SK-N-SH treated with all-trans-retinoic acid at 6 μM for 48 hours (cell line): ENCODE data around the gene DIAPH3.

Source experiments
- ATAC-seq: fragments of 200-7000 bp; cut with Tn5 transposase; 3 replicates; pipeline ENCODE4 v1.9.1; 2020; ENCODE audit warnings: mild to moderate bottlenecking, moderate library complexity
- BACH2 ChIP-seq: fragments of 250-450 bp; sonication (Bioruptor Pico); IDR thresholded peaks from 2 replicates; pipeline ENCODE4 v1.9.0; 2021; ENCODE audit warnings: mild to moderate bottlenecking, borderline replicate concordance
- CREB5 ChIP-seq: fragments of 250-450 bp; sonication (Bioruptor Pico); IDR thresholded peaks from 2 replicates; pipeline ENCODE4 v1.5.1; 2020; ENCODE audit warnings: low read depth, mild to moderate bottlenecking, moderate library complexity
- CSDC2 ChIP-seq: fragments of 250-450 bp; sonication (Bioruptor Pico); IDR thresholded peaks from 2 replicates; pipeline ENCODE4 v1.5.0; 2020; ENCODE audit warnings: mild to moderate bottlenecking, moderate library complexity
- CSRNP3 ChIP-seq: fragments of 250-450 bp; sonication (Bioruptor Pico); IDR thresholded peaks from 2 replicates; pipeline ENCODE4 v1.5.1; 2021; ENCODE audit warnings: mild to moderate bottlenecking, moderate library complexity
- ESRRG ChIP-seq: fragments of 250-450 bp; sonication (Bioruptor Pico); IDR thresholded peaks from 2 replicates; pipeline ENCODE4 v1.6.1; 2021; ENCODE audit warnings: mild to moderate bottlenecking
- GLIS3 ChIP-seq: fragments of 250-450 bp; sonication (Bioruptor Pico); IDR thresholded peaks from 2 replicates; pipeline ENCODE4 v1.5.0; 2020; ENCODE audit warnings: mild to moderate bottlenecking, moderate library complexity
- ISL1 ChIP-seq: fragments of 250-450 bp; sonication (Bioruptor Pico); IDR thresholded peaks from 2 replicates; pipeline ENCODE4 v2.1.2; 2022; ENCODE audit warnings: mild to moderate bottlenecking, moderate library complexity
- OSR1 ChIP-seq: fragments of 250-450 bp; sonication (Bioruptor Pico); IDR thresholded peaks from 2 replicates; pipeline ENCODE4 v1.8.0; 2022; ENCODE audit warnings: moderate library complexity, mild to moderate bottlenecking, inconsistent platforms
- PATZ1 ChIP-seq: fragments of 250-450 bp; sonication (Bioruptor Pico); IDR thresholded peaks from 2 replicates; pipeline ENCODE4 v1.8.0; 2020; ENCODE audit warnings: mild to moderate bottlenecking, moderate library complexity, borderline replicate concordance
- PPARA ChIP-seq: fragments of 250-450 bp; sonication (Bioruptor Pico); IDR thresholded peaks from 2 replicates; pipeline ENCODE4 v1.5.0; 2020; ENCODE audit warnings: mild to moderate bottlenecking, borderline replicate concordance
- RARB ChIP-seq: fragments of 250-450 bp; sonication (Bioruptor Pico); IDR thresholded peaks from 2 replicates; pipeline ENCODE4 v1.8.0; 2021; ENCODE audit warnings: mild to moderate bottlenecking, moderate library complexity
- SNAI2 ChIP-seq: fragments of 250-450 bp; sonication (Bioruptor Pico); IDR thresholded peaks from 2 replicates; pipeline ENCODE4 v1.5.0; 2020; ENCODE audit warnings: mild to moderate bottlenecking, moderate library complexity
- TCF4 ChIP-seq: fragments of 250-450 bp; sonication (Bioruptor Pico); IDR thresholded peaks from 2 replicates; pipeline ENCODE4 v1.8.0; 2021; ENCODE audit warnings: mild to moderate bottlenecking, moderate library complexity, borderline replicate concordance
- TOX ChIP-seq: fragments of 250-450 bp; sonication (Bioruptor Pico); IDR thresholded peaks from 2 replicates; pipeline ENCODE4 v1.8.0; 2021; ENCODE audit warnings: mild to moderate bottlenecking, moderate library complexity, borderline replicate concordance
- TSHZ2 ChIP-seq: fragments of 250-450 bp; sonication (Bioruptor Pico); IDR thresholded peaks from 2 replicates; pipeline ENCODE4 v1.5.0; 2020; ENCODE audit warnings: mild to moderate bottlenecking, moderate library complexity
- ZC3H10 ChIP-seq: fragments of 250-450 bp; sonication (Bioruptor Pico); IDR thresholded peaks from 2 replicates; pipeline ENCODE4 v1.5.1; 2021; ENCODE audit warnings: mild to moderate bottlenecking, moderate library complexity
- ZFP30 ChIP-seq: fragments of 450-650 bp; formaldehyde crosslinking; IDR thresholded peaks from 2 replicates; pipeline ENCODE4 v1.5.0; 2022; ENCODE audit warnings: mild to moderate bottlenecking, moderate library complexity
- ZNF565 ChIP-seq: fragments of 450-650 bp; formaldehyde crosslinking; conservative IDR thresholded peaks from 2 replicates; pipeline ENCODE4 v1.5.0; 2020; ENCODE audit warnings: low read depth, mild to moderate bottlenecking, moderate library complexity
- ZNF70 ChIP-seq: fragments of 450-650 bp; formaldehyde crosslinking; IDR thresholded peaks from 2 replicates; pipeline ENCODE4 v1.5.0; 2020; ENCODE audit warnings: mild to moderate bottlenecking, moderate library complexity
- ZNF8 ChIP-seq: fragments of 450-650 bp; formaldehyde crosslinking; IDR thresholded peaks from 2 replicates; pipeline ENCODE4 v1.5.0; 2020; ENCODE audit warnings: mild to moderate bottlenecking, moderate library complexity

The DIAPH3 gene

GRCh38 chr13:60012488-60012887 is 151.2 kb downstream of the DIAPH3 start (continued):
- no peak for TF ChIP-seq ZNF565 (CRISPR knock-in tag)
- TF ChIP-seq PPARA (CRISPR knock-in tag) = no peak
- no peak for TF ChIP-seq CREB5
- no peak for TF ChIP-seq ZC3H10
- no peak for TF ChIP-seq TCF4 (CRISPR knock-in tag)

GRCh38 chr13:60009300-60010253 is 154.2 kb downstream of the DIAPH3 start:
- no peak for ATAC-seq
- TF ChIP-seq BACH2 (CRISPR knock-in tag) (no peak), TOX (CRISPR knock-in tag) (no peak), ZFP30 (CRISPR knock-in tag) (no peak), CREB5 (no peak), CSRNP3 (CRISPR knock-in tag) (no peak), OSR1 (CRISPR knock-in tag) (no peak), CSDC2 (CRISPR knock-in tag) (no peak), TSHZ2 (CRISPR knock-in tag) (no peak), SNAI2 (CRISPR knock-in tag) (no peak), GLIS3 (CRISPR knock-in tag) (no peak), ZC3H10 (no peak), ZNF565 (CRISPR knock-in tag) (no peak), ZNF8 (CRISPR knock-in tag) (no peak), TCF4 (CRISPR knock-in tag) (no peak), ZNF70 (CRISPR knock-in tag) (no peak), PPARA (CRISPR knock-in tag) (no peak), RARB (no peak), PATZ1 (CRISPR knock-in tag) (no peak)
- TF ChIP-seq, all 23 proteins: peak for 0

- no peak for TF ChIP-seq ESRRG
- TF ChIP-seq OSR1 (CRISPR knock-in tag) = no peak
- no peak for TF ChIP-seq CREB5
- TF ChIP-seq PPARA (CRISPR knock-in tag) = no peak
- TF ChIP-seq TSHZ2 (CRISPR knock-in tag) = no peak
- no peak for TF ChIP-seq ISL1
- ATAC-seq = no peak
Measured at GRCh38 chr13:60001889-60002288, 161.8 kb downstream of the DIAPH3 start.
